ENCODE measurements around the gene SLC23A2. TPM values are rescaled to one million over a fixed set of nuclear protein-coding genes. Genes with fewer than 3 reads are reported as not detected.
"Not testable (repeated sequence)": the region's sequence is repeated elsewhere in the genome, so short reads cannot be mapped to it uniquely, and the experiment has no call there.

SLC23A2 gene
- total RNA-seq, 2 experiments from 2014 or later = 16.0 to 16.2 TPM

DNA sequence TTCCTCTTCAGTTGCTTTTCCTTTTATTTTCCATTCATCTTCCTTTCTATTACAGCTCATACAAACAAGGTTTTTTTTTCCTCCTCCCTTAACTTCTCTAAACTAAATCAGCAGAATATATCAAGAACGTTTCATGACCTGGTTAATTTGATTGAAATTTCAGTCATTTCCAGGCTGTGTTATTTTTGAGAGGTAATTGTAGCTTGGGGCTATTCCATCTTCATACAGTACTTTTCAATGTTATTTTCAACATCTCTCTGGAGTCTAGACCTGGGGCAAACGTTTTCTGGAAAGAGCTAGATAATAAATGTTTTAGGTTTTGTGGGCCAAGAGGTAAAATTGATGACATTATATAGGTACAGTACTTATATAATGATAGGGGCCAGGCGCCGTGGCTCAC lies 4.0 kb upstream of the SLC23A2 start:
- CTCF ChIA-PET = no interaction called here
- Mint-ChIP-seq H3K4me3 (no peak overlapping the region), H3K27me3 (no peaks in the 10 kb centered on the region), H3K27ac (no peak overlapping the region), H3K9me3 (no peaks in the 10 kb centered on the region), H3K4me1 (ENCODE audit: low read depth) (peaks cover 22% of the 10 kb centered on the region), H3K36me3 (ENCODE audit: low read depth) (peaks cover 1% of the 10 kb centered on the region)
- ATAC-seq (no peak), DNase-seq (no peak)
- TF ChIP-seq, protein P1, sequence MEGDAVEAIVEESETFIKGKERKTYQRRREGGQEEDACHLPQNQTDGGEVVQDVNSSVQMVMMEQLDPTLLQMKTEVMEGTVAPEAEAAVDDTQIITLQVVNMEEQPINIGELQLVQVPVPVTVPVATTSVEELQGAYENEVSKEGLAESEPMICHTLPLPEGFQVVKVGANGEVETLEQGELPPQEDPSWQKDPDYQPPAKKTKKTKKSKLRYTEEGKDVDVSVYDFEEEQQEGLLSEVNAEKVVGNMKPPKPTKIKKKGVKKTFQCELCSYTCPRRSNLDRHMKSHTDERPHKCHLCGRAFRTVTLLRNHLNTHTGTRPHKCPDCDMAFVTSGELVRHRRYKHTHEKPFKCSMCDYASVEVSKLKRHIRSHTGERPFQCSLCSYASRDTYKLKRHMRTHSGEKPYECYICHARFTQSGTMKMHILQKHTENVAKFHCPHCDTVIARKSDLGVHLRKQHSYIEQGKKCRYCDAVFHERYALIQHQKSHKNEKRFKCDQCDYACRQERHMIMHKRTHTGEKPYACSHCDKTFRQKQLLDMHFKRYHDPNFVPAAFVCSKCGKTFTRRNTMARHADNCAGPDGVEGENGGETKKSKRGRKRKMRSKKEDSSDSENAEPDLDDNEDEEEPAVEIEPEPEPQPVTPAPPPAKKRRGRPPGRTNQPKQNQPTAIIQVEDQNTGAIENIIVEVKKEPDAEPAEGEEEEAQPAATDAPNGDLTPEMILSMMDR (IDR thresholded peaks at IDR 0.05) = no peak
- POLR2A ChIA-PET = interaction anchor here (0.5 kb wide), 1 partner anchor 92 kb away, joined by 3 read pairs; no protein-coding TSS in a partner anchor
- intact Hi-C loops (cut with micrococcal nuclease) = no loop called here

GRCh38 chr20:5004825-5005224 lies 3.5 kb upstream of the SLC23A2 start:
- H3K4me1 Mint-ChIP-seq (ENCODE audit: low read depth) = peaks cover 26% of the 10 kb centered on the region

GRCh38 chr20:5003626-5004025 lies 2.3 kb upstream of the SLC23A2 start:
- Mint-ChIP-seq H3K4me1 (ENCODE audit: low read depth) (peaks cover 29% of the 10 kb centered on the region), H3K9me3 (no peaks in the 10 kb centered on the region), H3K4me3 (no peak overlapping the region), H3K36me3 (ENCODE audit: low read depth) (peaks cover 1% of the 10 kb centered on the region), H3K27ac (no peak overlapping the region), H3K27me3 (no peaks in the 10 kb centered on the region)
- TF ChIP-seq, protein P1 (IDR thresholded peaks at IDR 0.05) = no peak
- ATAC-seq (no peak), DNase-seq (no peak)
- POLR2A ChIA-PET = no interaction called here
- CTCF ChIA-PET = interaction anchor here (1.4 kb wide), 1 partner anchor 53 kb away, joined by 4 read pairs; no protein-coding TSS in a partner anchor
- intact Hi-C loops (cut with micrococcal nuclease) = no loop called here

More at GRCh38 chr20:5004825-5005224, 3.5 kb upstream of the SLC23A2 start:
- H3K36me3 Mint-ChIP-seq (ENCODE audit: low read depth); ATAC-seq; H3K4me3 Mint-ChIP-seq; H3K27me3 Mint-ChIP-seq; intact Hi-C loops (cut with micrococcal nuclease); POLR2A ChIA-PET; DNase-seq; H3K9me3 Mint-ChIP-seq; H3K27ac Mint-ChIP-seq: not testable (repeated sequence)
- CTCF ChIA-PET = interaction anchor here (0.7 kb wide), 1 partner anchor 52 kb away, joined by 3 read pairs; no protein-coding TSS in a partner anchor

DNA sequence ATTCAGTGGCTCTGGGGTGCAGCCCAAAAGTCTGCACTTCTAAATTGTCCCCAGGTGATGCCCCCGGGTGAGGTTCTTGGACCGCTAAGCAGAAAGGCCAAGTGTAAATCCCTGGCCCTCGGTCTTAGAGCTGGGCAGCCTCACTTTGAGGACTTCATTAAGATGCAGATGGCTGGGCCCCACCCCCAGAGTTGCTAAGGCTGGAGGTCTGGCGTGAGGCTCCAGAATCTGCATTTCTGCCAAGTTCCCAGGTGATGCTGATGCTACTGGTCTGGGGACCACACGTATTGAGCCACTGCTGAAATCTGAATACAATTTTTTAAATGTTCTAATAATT lies 735 bp upstream of the SLC23A2 start:
- intact Hi-C loops (cut with micrococcal nuclease) = no loop called here
- CTCF ChIA-PET = no interaction called here
- TF ChIP-seq, protein P1 (IDR thresholded peaks at IDR 0.05) = no peak
- ATAC-seq = no peak
- Mint-ChIP-seq H3K4me3 (peak overlapping the region; percentile 87), H3K27me3 (no peaks in the 10 kb centered on the region), H3K4me1 (ENCODE audit: low read depth) (peaks cover 36% of the 10 kb centered on the region), H3K9me3 (no peaks in the 10 kb centered on the region), H3K36me3 (ENCODE audit: low read depth) (peaks cover 6% of the 10 kb centered on the region), H3K27ac (peak overlapping the region; percentile 91)
- peak; percentile 15 for DNase-seq
- POLR2A ChIA-PET = no interaction called here

DNA sequence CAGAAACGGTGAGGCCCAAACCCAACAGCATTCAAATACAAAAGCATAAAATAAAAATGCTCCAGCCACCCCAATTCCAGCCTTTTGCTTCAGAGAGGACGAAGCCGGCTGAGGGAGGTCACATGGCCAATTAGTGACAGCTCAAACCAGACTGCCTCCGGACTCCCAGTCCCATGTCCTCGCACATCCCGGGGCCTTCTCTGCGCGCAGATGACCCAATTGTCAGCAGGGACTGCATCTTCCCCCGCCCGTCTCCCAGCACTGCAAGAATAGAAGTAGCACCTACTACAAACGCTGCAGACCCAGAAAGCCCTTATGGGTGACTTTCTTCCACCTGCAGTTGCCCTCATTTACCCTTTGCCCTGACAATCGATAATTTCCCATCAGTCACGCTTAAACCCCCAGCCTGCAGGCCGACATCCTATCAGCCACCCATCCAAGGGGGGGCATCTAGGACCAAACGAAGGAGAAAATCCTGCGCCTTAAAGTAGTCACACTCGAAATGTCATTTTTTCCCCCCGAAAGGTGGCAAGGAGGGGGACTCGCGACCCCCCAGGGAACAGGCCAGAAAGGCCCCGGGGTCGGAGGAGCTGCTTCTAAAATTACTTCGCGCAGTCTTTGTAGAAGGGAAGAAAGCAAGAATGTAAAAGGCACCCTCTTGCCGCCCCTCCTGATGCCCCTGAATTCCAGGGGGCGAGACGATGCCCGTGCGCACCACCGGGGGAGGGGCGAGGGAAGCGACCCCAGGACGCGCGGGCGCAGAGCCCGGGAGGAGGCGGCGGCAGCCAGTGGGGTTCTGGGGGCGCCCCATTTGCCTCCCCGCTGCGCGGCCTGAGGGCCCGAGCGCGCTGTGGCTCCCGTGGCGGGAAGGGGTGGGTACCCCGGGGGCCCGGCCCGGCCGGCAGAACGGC lies 792 bp downstream of the SLC23A2 start:
- Mint-ChIP-seq H3K4me1 (ENCODE audit: low read depth) (peaks cover 41% of the 10 kb centered on the region), H3K9me3 (no peaks in the 10 kb centered on the region), H3K36me3 (ENCODE audit: low read depth) (peaks cover 6% of the 10 kb centered on the region), H3K27ac (peak overlapping the region; percentile 87), H3K4me3 (peak overlapping the region; percentile 91), H3K27me3 (no peaks in the 10 kb centered on the region)
- ATAC-seq (peak; percentile 46), DNase-seq (peak; percentile 32)
- TF ChIP-seq, protein P1 (IDR thresholded peaks at IDR 0.05) = no peak
- POLR2A ChIA-PET = interaction anchor here (0.6 to 1.3 kb wide), 4 partner anchors 14 to 82 kb away, joined by 3 to 4 read pairs (median 3); no protein-coding TSS in a partner anchor
- CTCF ChIA-PET = interaction anchor here (0.5 to 1.4 kb wide), 5 partner anchors 22 to 56 kb away, joined by 3 to 4 read pairs (median 3); no protein-coding TSS in a partner anchor
- intact Hi-C loops (cut with micrococcal nuclease) = no loop called here
